K562 (cell line): ENCODE data around the gene ASB2.

Experiments used
- CREM ChIP-seq: IDR thresholded peaks from 2 replicates; pipeline ENCODE4 v1.6.1; 2014; ENCODE audit warnings: antibody characterized with exemption, low read depth
- FOXJ3 ChIP-seq: sonication (generic); formaldehyde crosslinking; IDR thresholded peaks from 2 replicates; pipeline ENCODE4 v1.4.0; 2020; ENCODE audit warnings: mild to moderate bottlenecking, missing genetic modification reagents
- JUND ChIP-seq, 2 experiments: IDR thresholded peaks; 2 replicates in 1 of 2; 3 replicates in 1 of 2; pipeline ENCODE4 v1.6.1; 2011; ENCODE audit warnings: borderline replicate concordance in 2 of 2, low read depth in 2 of 2, low read length in 2 of 2, improper control_type of control experiment in 1 of 2, missing biosample characterization in 1 of 2, missing genetic modification characterization in 1 of 2, missing genetic modification reagents in 1 of 2
- POLR2A ChIP-seq: fragments of 450-650 bp; conservative IDR thresholded peaks from 2 replicates; pipeline ENCODE4 v1.6.1; 2016
- POLR2AphosphoS5 ChIP-seq: IDR thresholded peaks from 2 replicates; pipeline ENCODE4 v1.6.1; 2011; ENCODE audit warnings: mild to moderate bottlenecking, low read depth, low read length, moderate library complexity; ENCODE audit not compliant: control insufficient read depth, insufficient read depth
- TCFL5 ChIP-seq: fragments of 250-450 bp; sonication (Bioruptor Pico); conservative IDR thresholded peaks from 2 replicates; pipeline ENCODE4 v1.6.1; 2021; ENCODE audit warnings: mild to moderate bottlenecking, moderate library complexity, matching md5 sums
- ZBTB1 ChIP-seq: sonication (generic); formaldehyde crosslinking; IDR thresholded peaks from 2 replicates; pipeline ENCODE4 v1.8.1; 2023; ENCODE audit warnings: missing genetic modification reagents, low read depth, mild to moderate bottlenecking, borderline replicate concordance
- TF ChIP-seq, protein P1 (sequence below), 3 experiments: IDR thresholded peaks in 2 of 3; conservative IDR thresholded peaks in 1 of 3; 2 replicates each; pipeline ENCODE4 v1.5.1; 2011 to 2012; ENCODE audit warnings: low read length in 3 of 3, mild to moderate bottlenecking in 3 of 3, control low read depth in 2 of 3, improper control_type of control experiment in 1 of 3, inconsistent platforms in 1 of 3, low read depth in 1 of 3, mixed read lengths in 1 of 3, moderate library complexity in 1 of 3; ENCODE audit not compliant: insufficient read depth in 2 of 3

DNA sequence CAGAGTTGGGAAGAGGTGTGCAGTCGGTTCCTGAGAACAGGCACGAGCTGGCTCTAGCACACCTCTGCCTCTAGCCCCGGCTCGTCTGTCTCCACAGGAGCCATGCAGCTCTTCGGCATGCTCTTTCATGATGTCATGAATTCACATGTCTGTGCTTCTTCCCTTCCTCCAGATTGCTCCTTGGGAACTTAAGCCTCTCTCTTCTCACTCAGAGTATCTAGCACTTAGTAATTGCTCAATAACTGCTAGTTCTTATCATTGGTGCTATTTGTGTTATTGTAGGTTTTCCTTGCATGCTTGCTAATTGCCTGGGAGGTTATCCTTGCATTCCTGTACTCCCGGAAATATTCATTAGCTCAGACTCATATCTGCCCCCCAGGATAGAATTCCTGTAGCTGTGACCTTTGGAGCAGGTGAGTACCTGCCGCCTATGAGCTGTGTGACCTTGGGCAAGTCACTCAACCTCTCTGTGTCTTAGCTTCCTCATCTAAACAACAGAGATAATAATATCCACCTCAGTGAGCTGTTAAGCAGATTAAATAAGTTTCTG lies 29.8 kb downstream of the ASB2 start:
- TF ChIP-seq ZBTB1 (CRISPR knock-in tag) (no peak), POLR2A (no peak), CREM (no peak), TCFL5 (no peak), JUND (IDR thresholded peaks at IDR 0.05; ENCODE audit: borderline replicate concordance, low read depth, low read length) (no peak), JUND (tag; IDR thresholded peaks at IDR 0.05; ENCODE audit: borderline replicate concordance, low read depth, low read length) (no peak), FOXJ3 (CRISPR knock-in tag) (no peak), POLR2AphosphoS5 (no peak)
- TF ChIP-seq, protein P1, sequence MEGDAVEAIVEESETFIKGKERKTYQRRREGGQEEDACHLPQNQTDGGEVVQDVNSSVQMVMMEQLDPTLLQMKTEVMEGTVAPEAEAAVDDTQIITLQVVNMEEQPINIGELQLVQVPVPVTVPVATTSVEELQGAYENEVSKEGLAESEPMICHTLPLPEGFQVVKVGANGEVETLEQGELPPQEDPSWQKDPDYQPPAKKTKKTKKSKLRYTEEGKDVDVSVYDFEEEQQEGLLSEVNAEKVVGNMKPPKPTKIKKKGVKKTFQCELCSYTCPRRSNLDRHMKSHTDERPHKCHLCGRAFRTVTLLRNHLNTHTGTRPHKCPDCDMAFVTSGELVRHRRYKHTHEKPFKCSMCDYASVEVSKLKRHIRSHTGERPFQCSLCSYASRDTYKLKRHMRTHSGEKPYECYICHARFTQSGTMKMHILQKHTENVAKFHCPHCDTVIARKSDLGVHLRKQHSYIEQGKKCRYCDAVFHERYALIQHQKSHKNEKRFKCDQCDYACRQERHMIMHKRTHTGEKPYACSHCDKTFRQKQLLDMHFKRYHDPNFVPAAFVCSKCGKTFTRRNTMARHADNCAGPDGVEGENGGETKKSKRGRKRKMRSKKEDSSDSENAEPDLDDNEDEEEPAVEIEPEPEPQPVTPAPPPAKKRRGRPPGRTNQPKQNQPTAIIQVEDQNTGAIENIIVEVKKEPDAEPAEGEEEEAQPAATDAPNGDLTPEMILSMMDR (IDR thresholded peaks at IDR 0.05 in 2 of 3, conservative IDR thresholded peaks at IDR 0.05 in 1 of 3; ENCODE audit: insufficient read depth in 2 of 3, low read depth in 1 of 3, low read length in 3 of 3) = no peak
